Measurements from ENCODE around the gene AATK.
A peak's percentile ranks its signal among the peaks of the same experiment; 100 is the strongest.

AATK gene

GRCh38 chr17:81110488-81111040 is 55.5 kb downstream of the AATK start:
- DNase-seq = no peak

GRCh38 chr17:81109957-81110356 is 56.1 kb downstream of the AATK start:
- DNase-seq = no peak

GRCh38 chr17:81108220-81108619 is 57.8 kb downstream of the AATK start:
- no peak for DNase-seq

GRCh38 chr17:81106716-81107115 is 59.3 kb downstream of the AATK start:
- no peak for DNase-seq

- no peak for DNase-seq
Observed at GRCh38 chr17:81103379-81103778, 62.6 kb downstream of the AATK start.

GRCh38 chr17:81102869-81103268 is 63.2 kb downstream of the AATK start:
- no peak for DNase-seq

- DNase-seq = no peak
Observed at GRCh38 chr17:81102352-81102751, 63.7 kb downstream of the AATK start.

GRCh38 chr17:81101614-81102306 is 64.3 kb downstream of the AATK start:
- peak; percentile 78 to 89 (median 82) for DNase-seq

- DNase-seq = no peak
Observed at GRCh38 chr17:81100668-81101067, 65.4 kb downstream of the AATK start.

GRCh38 chr17:81099888-81100287 is 66.1 kb downstream of the AATK start:
- no peak for DNase-seq

- no peak for DNase-seq
Observed at GRCh38 chr17:81097943-81098308, 68.1 kb downstream of the AATK start.

GRCh38 chr17:81097134-81097942 is 68.7 kb downstream of the AATK start:
- DNase-seq = no peak

GRCh38 chr17:81096741-81097133 is 69.3 kb downstream of the AATK start:
- no peak for DNase-seq

- DNase-seq = peak in 2 of 6 experiments; percentile 23 to 42
Observed at GRCh38 chr17:81095383-81095762, 70.6 kb downstream of the AATK start.

GRCh38 chr17:81094509-81095382 is 71.3 kb downstream of the AATK start:
- peak; percentile 48 to 78 (median 67) for DNase-seq

GRCh38 chr17:81093619-81094508 is 72.2 kb downstream of the AATK start:
- no peak for DNase-seq

GRCh38 chr17:81092518-81093095 is 73.4 kb downstream of the AATK start:
- no peak for DNase-seq

- DNase-seq = no peak
Observed at GRCh38 chr17:81091774-81092517, 74.1 kb downstream of the AATK start.

- DNase-seq = no peak
Observed at GRCh38 chr17:81091154-81091553, 74.9 kb downstream of the AATK start.

- DNase-seq = peak in 3 of 6 experiments; percentile 4 to 14 (median 14)
Observed at GRCh38 chr17:81090361-81091136, 75.5 kb downstream of the AATK start.

Measured in stimulated activated naive CD4-positive, alpha-beta T cell (primary cell).